T-helper 2 cell treated with Interferon-gamma antibody and Interleukin-4, amounts not matched to agents 100 ng/mL and 5 ng/mL, for 36 hours (primary cell): Measurements from ENCODE around the gene SYNGR1. TPM values are rescaled to one million over a fixed set of nuclear protein-coding genes. Genes with fewer than 3 reads are reported as not detected.

Experiments
- intact Hi-C: fragments of 100-400 bp; cut with micrococcal nuclease; formaldehyde crosslinking; loops from one replicate; pipeline ENCODE4 v1.15.1; 2023
- total RNA-seq: library from RNA; stranded (reverse); gene quantifications from 2 replicates; pipeline ENCODE4 v1.2.3, GENCODE V29; 2022

Gene SYNGR1
- 0.30 and 0.32 TPM in 2 replicates for total RNA-seq

DNA sequence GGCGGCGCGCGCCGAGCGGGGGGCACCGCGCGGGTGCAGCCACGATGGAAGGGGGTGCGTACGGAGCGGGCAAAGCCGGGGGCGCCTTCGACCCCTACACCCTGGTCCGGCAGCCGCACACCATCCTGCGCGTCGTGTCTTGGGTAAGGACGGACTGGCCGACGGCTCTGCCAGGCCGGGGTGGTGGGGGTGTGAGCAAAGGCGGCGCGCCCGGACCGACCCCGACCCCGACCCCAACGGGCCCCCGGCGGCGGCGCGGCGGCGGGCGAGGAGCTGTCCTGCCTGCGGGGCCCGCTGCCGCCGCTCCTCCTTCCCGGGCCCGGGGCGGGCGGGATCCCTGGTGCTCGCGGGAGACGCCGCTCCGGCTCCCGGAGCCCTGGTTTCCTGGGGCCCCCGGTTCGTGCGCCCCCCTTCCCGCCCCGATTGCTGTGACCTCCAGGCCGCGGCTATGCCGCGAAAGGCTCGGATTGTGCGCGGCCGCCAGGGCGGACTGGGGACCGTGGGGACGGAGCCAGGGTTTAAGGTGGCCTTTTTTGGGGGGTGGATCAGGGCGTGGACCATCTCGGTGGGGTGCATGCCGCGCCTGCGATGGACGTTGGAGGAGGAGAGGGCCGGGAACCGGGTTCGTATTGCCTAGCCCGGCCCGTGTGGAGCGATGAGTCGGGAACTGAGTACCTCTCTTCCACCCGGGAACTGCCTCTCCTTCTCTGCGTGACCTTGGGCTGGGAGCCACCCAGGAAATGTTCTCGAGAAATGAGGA is at the start of gene SYNGR1:
TSS of gene SYNGR1 (plus strand) at position 25 of the 760 bp plus-strand sequence. CDS start at position 45, 20 bp downstream.
- intact Hi-C loops = no loop called here

GRCh38 chr22:39300186-39300830 is 49.5 kb upstream of the SYNGR1 start:
- intact Hi-C loops = no loop called here

DNA sequence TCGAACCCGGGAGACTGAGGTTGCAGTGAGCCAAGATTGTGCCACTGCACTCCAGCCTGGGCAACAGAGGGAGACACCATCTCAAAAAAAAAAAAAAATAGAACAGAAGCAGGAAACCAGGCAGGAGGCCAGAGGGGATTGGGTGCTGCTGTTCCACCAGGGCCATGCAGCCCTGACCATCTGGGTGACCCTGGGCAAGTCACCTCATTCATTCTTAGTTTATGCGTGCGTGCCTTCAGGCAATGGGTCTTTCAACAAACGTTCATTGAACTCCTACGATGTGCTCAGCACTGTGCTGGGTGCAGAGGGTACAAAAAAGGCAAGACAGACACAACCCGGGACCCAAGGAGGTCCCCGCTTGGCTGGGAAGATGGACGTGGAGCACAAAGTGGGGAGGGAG is 48.7 kb upstream of the SYNGR1 start:
- intact Hi-C loops = no loop called here

- intact Hi-C loops = no loop called here
Measured at GRCh38 chr22:39301926-39302325, 47.9 kb upstream of the SYNGR1 start.

DNA sequence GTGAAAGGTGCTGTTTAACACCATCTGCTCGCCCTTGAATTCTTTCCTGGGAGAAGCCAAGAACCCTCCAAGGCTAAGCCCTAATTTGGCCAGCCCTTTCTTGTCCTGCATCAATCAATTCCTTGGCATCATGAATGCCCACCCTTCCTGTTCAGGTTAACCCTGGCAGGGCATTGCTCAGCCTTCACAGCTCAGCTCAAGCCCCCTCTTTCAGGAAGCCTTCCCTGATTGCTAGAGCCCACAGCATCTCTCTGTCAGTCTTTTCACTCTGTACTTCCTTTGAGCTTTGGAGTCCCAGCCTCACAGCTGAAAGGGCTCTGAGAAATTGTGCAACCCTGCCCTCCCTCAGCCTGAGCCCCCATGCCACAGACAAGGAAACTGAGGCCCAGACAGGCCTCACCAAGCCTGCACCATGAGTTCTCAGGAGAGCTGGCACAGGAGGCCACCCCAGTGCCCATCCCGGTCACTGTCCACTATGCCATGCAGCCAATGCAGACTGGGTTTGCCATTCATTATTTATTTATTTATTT is 47.3 kb upstream of the SYNGR1 start:
- intact Hi-C loops = no loop called here

- intact Hi-C loops = no loop called here
Measured at GRCh38 chr22:39303358-39303757, 46.4 kb upstream of the SYNGR1 start.

DNA sequence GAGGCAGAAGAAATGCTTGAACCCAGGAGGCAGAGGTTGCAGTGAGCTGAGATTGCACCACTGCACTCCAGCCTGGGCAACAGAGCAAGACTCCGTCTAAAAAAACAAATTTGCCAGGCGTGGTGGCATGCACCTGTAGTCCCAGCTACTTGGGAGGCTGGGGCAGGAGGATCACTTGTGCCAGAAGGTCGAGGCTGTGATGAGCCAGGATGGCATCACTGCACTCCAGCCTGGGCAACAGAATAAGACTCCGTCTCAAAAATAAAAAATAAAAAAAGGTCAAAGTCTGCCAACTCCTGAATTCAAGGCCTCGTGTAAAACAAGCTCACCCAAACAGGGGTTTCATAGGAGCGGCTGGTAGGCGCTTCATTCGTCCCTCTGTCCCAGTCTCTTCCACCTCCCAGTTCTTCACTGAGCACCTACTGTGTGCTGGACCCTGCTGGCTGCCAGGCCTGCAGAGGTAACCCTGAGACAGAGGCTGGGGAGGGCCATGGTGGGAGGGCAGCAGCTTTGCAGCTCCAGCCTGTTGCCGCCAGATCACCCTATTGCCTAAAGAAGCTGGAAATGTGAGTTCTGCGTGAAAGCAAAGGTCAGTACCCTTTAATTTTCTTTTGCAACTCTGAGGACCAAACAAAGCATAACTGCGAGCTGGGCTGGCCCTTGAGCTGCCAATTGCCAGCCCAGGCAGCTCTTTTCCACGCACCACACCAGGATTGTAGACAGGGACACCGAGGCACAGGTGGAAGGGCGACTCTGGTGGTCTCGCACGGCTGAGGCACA is 45.7 kb upstream of the SYNGR1 start:
- intact Hi-C loops = no loop called here

DNA sequence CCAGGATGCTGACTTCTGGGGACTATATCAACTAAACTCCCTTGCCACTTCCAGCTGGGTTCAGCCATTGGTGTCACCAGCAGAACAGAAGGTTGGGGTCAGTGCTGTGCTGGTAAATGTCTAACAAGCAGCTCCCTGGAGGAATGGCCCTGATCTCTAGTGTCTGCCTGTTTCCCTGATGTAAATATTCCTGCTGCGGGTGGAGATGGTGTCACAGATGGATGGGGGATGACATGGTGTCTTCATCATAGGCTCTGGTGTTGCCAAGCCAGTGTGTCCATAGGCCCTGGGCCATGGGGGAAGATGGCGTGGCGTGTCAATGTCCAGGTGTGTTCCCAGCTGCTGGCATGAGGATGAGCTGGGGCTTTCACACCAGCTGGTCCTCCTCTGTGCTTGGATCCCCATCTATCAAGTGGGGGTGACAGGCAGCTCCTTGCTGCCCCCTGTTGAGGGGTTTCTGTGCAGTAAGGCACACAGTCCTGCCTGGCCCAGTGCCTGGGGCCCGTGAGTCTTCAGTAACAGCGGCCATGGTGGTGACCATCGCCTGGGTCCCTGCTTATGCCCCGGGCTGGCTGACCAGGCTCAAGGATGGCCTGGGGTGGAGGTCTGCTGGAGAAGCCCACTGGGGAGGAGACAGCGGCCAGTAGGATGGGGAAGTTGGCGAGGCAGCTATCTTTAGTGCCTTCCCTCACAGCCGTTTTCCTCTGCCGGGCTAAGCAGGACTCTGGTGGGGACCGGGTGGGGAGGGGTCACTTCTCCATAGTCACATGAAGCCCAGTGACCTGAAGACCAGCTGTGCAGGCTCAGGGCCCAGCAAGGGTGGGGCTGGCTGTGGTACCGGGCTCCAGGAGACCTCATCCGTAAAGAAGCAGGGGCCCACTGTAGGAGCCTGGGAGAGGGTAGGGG is 43.1 kb upstream of the SYNGR1 start:
- intact Hi-C loops = no loop called here

DNA sequence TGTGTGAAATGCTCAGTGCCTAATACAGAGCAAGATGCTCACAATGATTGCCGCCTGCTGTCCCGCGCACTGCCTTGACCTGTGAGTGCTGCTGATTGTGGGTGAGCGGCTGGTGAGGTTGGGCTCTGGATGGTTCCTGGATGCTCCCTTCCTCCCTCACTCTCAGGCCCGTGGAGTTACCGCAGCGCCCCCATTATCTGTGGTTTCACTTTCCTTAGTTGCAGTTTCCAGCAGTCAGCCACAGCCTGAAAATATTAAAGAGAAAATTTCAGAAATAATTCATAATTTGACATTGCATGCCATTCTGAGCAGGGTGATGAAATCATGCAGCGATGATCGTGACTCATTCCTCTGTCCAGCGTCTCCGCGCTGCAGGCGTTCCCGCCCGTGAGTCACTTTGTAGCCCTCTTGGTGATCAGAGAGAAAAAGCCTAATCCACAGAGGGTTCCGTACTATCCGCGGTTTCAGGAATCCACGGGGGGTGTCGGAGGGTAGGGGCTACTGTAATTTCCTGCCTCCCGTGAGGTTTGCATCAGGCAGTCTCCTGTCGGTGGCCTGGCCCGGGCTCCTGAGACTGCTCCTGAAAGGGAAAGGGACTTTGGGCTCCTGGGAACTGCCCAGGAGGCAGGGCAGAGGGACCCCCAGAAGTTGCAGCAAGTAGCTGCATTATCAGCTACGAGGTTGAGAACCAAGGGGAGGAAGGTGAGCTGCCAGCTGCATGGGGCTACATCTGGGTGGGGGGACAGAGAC is 41.0 kb upstream of the SYNGR1 start:
- intact Hi-C loops = no loop called here

DNA sequence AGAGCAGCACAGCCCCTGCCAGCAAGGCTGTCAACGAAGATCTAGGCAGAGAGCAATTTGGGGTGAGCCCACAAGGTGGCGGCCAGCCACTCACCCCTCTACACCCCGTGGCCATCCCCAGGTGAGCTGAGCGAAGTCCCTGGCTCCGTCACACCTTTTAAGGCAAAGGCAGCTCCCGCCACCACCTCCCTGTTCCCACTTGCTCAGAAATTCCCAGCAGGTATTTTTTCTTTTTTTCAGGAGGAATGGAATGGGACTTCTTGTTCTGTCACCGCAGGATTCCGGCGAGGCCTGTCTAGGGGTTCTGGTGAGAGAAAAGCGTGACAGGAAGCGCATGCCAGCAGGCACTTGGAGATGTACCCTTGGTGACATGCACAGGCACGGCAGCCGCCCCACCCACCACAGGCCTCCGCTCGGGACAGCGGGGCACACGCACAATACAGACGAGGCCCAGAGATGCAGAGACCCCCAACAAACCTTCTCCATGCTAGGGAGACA is 40.4 kb upstream of the SYNGR1 start:
- intact Hi-C loops = no loop called here

DNA sequence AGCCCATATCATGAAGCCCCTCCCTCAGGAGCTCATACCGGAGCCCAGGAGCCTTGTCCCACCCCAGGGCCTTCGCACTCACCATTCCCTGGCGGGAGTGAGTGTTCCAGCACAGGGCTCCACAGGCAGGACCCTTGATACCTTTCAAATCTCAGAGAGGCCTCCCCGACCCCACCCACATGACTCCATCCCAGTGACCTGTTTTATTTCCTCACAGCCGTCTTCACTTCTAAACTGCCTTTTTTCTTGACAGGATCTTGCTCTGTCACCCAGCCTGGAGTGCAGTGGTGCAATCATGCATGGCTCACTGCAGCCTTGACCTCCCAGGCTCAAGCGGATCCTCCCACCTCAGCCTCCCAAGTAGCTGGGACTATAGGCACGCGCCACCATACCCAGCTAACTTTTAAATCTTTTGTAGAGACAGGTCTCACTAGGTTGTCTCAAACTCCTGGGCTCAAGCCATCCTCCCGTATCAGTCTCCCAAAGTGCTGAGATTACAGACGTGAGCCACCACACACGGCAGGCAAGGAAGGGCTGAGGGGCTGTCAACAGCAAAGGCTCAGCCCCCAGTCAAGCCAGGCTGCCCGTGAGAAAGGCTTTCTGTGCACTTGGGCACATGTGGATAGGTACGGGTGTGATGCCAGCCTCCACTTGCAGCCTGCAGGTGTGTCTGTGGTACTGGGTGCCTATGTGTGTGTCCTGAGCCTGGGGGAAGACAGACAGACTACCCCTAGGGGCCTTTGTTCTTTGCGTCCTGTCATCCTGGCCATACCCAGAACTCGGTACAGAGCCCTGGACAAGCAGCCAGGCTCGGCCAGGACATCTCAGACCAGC is 39.7 kb upstream of the SYNGR1 start:
- intact Hi-C loops = loop anchor here (10.0 kb wide), 2 partner anchors 65 to 295 kb away; partner anchors contain the start of genes APOBEC3C and PDGFB

DNA sequence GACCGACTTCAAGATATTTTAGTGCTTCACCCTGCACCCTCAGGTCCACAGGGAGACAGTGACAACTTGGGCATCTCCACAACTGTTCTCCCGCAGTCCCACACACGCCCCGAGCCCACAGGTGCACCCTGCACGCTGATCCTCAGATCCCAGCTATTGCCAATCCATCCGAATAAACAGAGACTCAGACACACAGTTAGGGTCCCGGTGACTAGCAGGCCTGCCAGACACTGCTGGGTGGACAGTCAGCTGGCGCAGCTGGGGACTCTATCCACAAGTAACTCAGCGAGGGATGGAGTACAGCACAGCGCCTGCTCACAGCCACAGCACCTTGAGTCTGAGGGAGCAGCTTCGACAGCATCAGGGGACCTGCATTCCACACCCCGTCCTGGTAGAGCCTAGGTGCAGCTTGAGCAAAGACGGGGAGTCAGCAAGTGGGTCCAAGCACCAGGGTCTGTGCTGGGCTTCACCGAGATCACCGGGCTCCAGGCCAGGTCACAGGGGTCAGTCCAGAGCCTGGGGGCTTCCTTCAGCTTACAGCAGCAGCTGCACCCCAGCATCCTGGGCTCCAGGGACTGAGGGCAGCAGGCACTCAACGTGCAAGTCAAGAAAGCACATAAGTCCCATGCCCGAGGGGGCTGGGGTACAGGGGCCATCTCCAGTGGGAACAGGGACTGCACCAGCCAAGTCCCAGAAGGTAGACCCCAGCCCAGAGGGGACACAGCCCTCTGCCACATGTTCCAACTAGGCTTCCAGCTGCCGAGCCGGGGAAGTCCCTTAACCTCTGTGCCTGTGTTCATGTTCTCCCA is 38.0 kb upstream of the SYNGR1 start:
- intact Hi-C loops = loop anchor here (1.0 to 10.0 kb wide), 3 partner anchors 67 to 297 kb away; partner anchors contain the start of genes APOBEC3C and PDGFB

- intact Hi-C loops = loop anchor here (10.0 kb wide), 2 partner anchors 68 to 298 kb away; partner anchors contain the start of genes APOBEC3C and PDGFB
Measured at GRCh38 chr22:39312410-39312809, 37.4 kb upstream of the SYNGR1 start.

- intact Hi-C loops = loop anchor here (10.0 kb wide), 2 partner anchors 69 to 299 kb away; partner anchors contain the start of genes APOBEC3C and PDGFB
Measured at GRCh38 chr22:39313258-39314001, 36.4 kb upstream of the SYNGR1 start.

GRCh38 chr22:39314251-39314971 is 35.4 kb upstream of the SYNGR1 start:
- intact Hi-C loops = loop anchor here (10.0 kb wide), 2 partner anchors 70 to 300 kb away; partner anchors contain the start of genes APOBEC3C and PDGFB

DNA sequence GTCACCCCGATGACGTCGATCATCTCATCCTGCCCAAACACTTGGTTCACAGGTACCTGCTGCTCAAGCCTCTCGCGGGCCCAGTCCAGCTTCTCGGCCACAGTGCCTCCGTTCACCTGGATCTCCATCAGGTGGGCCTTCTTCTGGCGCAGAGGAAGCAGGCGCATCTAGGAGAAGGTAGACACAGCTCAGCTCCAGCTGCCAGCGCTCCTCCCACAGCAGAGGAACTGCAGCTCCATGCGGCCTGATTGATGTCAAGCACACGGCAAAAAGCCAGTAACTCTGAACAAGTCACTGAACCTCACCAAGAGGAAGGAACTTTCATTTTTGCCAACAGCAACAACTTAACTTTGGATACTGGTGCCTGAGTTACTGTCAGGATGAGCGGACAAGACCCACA is 34.4 kb upstream of the SYNGR1 start:
- intact Hi-C loops = loop anchor here (5.0 to 10.0 kb wide), 5 partner anchors 71 to 808 kb away; partner anchors contain the start of genes APOBEC3C, DDX17, PDGFB and SUN2
